Right atrium auricular region (tissue), 2 donors: ENCODE results near the gene FGF18. TPM values are rescaled to one million over a fixed set of nuclear protein-coding genes. Genes with fewer than 3 reads are reported as not detected.
"Not testable (repeated sequence)": the region's sequence is repeated elsewhere in the genome, so short reads cannot be mapped to it uniquely, and the experiment has no call there.

Source experiments
- DNase-seq: peaks from one replicate; pipeline ENCODE4 v3.0.0-alpha.2; 2019; ENCODE audit warnings: low spot score
- H3K27ac ChIP-seq, 2 donors: fragments of 200-600 bp; sonication (generic); 1 replicate in 1 of 2; 2 replicates in 1 of 2; pipeline ENCODE4 v1.5.1; 2016 to 2019
- H3K27me3 ChIP-seq, 2 donors: fragments of 200-600 bp; sonication (generic); one replicate each; pipeline versions ENCODE4 v1.5.1 to v1.6.0; 2017 to 2019
- H3K36me3 ChIP-seq: fragments of 200-600 bp; sonication (generic); one replicate; pipeline ENCODE4 v1.5.1; 2016
- H3K4me1 ChIP-seq, 2 donors: fragments of 200-600 bp; sonication (generic); one replicate each; pipeline versions ENCODE4 v1.5.1 to v1.6.0; 2017 to 2019
- H3K4me3 ChIP-seq, 2 donors: fragments of 200-600 bp; sonication (generic); 1 replicate in 1 of 2; 2 replicates in 1 of 2; pipeline ENCODE4 v1.5.1; 2017 to 2019; ENCODE audit warnings: mild to moderate bottlenecking in 1 of 2, moderate library complexity in 1 of 2
- H3K9me3 ChIP-seq, 2 donors: fragments of 200-600 bp; sonication (generic); one replicate each; pipeline ENCODE4 v1.5.1; 2019
- CTCF ChIP-seq, 2 donors: fragments of 200-600 bp; sonication (generic); IDR thresholded peaks; one replicate each; pipeline ENCODE4 v1.5.1; 2019; ENCODE audit warnings: antibody characterized with exemption in 2 of 2
- total RNA-seq, 2 donors: library from RNA; depleted of rRNA; stranded (reverse); fragments of >200 nt; gene quantifications; one replicate each; pipeline ENCODE4 v1.1.0, GENCODE V29; 2016

The FGF18 gene
- total RNA-seq, 2 donors from 2014 or later: 2.2 to 2.7 TPM

GRCh38 chr5:171409164-171410136 is 10.0 kb upstream of the FGF18 start:
- H3K27ac ChIP-seq: no peak overlapping the region
- peaks cover 4 to 8% of the 10 kb centered on the region in 2 donors for H3K4me1 ChIP-seq
- H3K36me3 ChIP-seq: peaks cover 66% of the 10 kb centered on the region
- no peak overlapping the region for H3K4me3 ChIP-seq
- no peak for DNase-seq
- no peaks in the 10 kb centered on the region for H3K27me3 ChIP-seq
- H3K9me3 ChIP-seq: no peaks in the 10 kb centered on the region
- no peak for TF ChIP-seq CTCF (IDR thresholded peaks at IDR 0.05)

- no peak for DNase-seq
- H3K36me3 ChIP-seq: peaks cover 66% of the 10 kb centered on the region
Observed at GRCh38 chr5:171410181-171410580, 9.3 kb upstream of the FGF18 start.

GRCh38 chr5:171412186-171412585 is 7.3 kb upstream of the FGF18 start:
- H3K9me3 ChIP-seq: no peaks in the 10 kb centered on the region
- no peak for DNase-seq
- H3K27ac ChIP-seq: no peak overlapping the region
- peaks cover 50% of the 10 kb centered on the region for H3K36me3 ChIP-seq
- H3K27me3 ChIP-seq: no peaks in the 10 kb centered on the region
- no peak overlapping the region for H3K4me3 ChIP-seq
- H3K4me1 ChIP-seq: peaks cover 0 to 4% of the 10 kb centered on the region in 2 donors
- no peak for TF ChIP-seq CTCF (IDR thresholded peaks at IDR 0.05)

More at GRCh38 chr5:171410181-171410580, 9.3 kb upstream of the FGF18 start:
- H3K4me1 ChIP-seq: peaks cover 4 to 8% of the 10 kb centered on the region in 2 donors
- H3K4me3 ChIP-seq: no peak overlapping the region
- no peaks in the 10 kb centered on the region for H3K27me3 ChIP-seq
- no peak overlapping the region for H3K27ac ChIP-seq
- H3K9me3 ChIP-seq: no peaks in the 10 kb centered on the region
- no peak for TF ChIP-seq CTCF (IDR thresholded peaks at IDR 0.05)

GRCh38 chr5:171413153-171413910 is 6.1 kb upstream of the FGF18 start:
- Histone ChIP-seq H3K4me3 (no peak overlapping the region), H3K9me3 (no peaks in the 10 kb centered on the region), H3K36me3 (peaks cover 45% of the 10 kb centered on the region), H3K4me1 (peaks cover under 1 to 4% of the 10 kb centered on the region in 2 donors), H3K27ac (no peak overlapping the region), H3K27me3 (no peaks in the 10 kb centered on the region)
- DNase-seq: no peak
- no peak for TF ChIP-seq CTCF (IDR thresholded peaks at IDR 0.05)

- H3K9me3 ChIP-seq, H3K4me1 ChIP-seq, H3K27me3 ChIP-seq, H3K4me3 ChIP-seq, DNase-seq, H3K27ac ChIP-seq: not testable (repeated sequence)
- H3K36me3 ChIP-seq: peaks cover 42% of the 10 kb centered on the region
Observed at GRCh38 chr5:171413993-171414392, 5.5 kb upstream of the FGF18 start.
